ENCODE measurements around the gene CKMT1A.
A peak's percentile ranks its signal among the peaks of the same experiment; 100 is the strongest.
"Not testable (repeated sequence)": the region's sequence is repeated elsewhere in the genome, so short reads cannot be mapped to it uniquely, and the experiment has no call there.

Gene CKMT1A

DNA sequence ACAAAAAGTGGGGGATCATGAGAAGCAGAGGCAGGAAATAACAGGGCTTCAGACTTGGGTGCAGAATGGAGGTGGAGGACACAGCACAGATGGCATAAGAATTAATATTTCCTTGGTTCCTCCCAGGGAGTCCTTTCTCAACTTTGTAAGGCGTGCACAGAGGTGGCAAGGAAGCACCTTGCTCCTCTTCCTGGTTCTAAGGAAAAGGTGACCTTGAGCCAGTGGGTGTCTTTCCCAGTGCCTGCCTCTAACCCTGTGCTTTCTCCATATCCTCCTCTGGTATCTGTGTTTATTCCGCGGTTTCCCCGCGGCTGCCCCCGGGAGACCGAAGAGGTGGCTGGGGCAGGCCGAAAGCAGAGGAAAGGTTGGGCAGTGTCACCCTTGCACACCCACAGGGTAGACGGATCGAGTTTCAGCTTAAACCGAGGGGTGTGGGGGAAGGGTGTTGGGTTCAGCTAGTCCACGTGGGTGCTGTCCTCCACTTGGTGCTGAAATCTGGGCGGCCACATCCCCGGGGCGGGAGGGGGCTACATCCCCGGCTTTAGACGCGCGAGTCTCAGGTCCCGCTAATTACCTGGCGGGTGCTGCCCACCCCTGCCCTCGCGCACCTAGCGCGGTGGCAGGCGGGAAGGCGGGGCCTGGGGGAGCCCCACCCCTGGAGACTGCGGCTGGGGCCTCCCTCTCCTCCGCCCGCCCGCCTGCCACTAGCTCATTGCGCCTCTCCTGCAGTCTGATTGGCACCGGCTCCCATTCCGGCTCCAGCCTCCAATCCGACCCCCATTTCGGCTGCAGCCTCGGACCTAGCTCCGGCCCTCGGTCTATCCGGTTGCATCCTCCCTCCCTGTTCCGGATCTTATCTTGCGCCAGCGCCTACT, at the start of gene CKMT1A:
Gene CKMT1A (plus strand): TSS at position 712 of the 875 bp plus-strand sequence. CDS start 192 bp downstream, outside the sequence.
- not testable (repeated sequence) for DNase-seq (ENCODE audit: low spot score)

- DNase-seq (ENCODE audit: low spot score), result no peak
These were observed 44.8 kb upstream of the CKMT1A start, which contains the start of gene CATSPER2 for GRCh38 chr15:43648649-43649429. Gene CATSPER2 (minus strand): TSS chr15:43648844. CDS start chr15:43648061, 783 bp downstream.

DNA sequence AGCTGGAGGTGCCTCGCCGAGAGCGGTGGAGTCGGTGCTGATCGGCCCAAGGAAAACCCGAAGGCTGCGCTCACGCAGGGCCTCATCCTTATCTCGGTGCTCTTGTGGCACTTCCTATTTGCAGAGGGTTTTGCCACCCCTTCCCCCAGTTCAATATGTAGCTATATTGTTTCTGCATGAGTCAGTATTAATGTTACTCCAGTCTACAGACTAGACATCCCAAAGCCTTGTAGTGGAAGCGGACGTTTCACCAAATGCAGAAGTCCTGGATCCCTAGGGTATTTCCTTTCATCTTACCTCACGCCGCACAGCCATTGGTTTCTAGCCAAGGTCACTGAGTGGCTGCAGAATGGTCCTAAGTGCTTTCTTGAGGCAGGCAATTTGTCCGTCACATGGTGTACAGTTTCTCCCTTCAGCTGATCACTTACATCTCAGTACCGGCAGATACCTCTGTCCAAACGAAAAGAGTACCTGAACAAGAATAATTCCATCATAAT, 44.2 kb upstream of the CKMT1A start:
- not testable (repeated sequence) for DNase-seq (ENCODE audit: low spot score)

DNA sequence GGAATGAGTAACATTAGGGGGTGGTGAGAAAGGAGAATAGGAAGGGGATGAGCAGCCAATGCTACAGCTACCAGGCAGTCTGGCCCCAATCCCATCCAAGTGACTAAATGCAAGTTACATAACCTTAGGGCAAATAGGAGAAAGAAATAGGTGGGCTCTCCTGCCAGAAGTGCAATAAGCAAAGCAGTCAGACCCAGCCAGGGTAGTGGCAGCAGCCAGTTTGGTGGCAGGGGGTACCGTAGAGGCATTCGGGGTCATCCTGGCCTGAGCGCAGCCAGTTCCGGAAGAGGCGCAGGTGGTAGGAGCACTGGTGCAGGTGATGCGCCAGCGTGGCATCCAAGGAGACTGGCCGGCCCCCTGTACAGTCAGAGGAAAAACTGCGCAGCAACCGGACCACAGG, 33.9 kb upstream of the CKMT1A start:
- not testable (repeated sequence) for DNase-seq (ENCODE audit: low spot score)

GRCh38 chr15:43662293-43662692, 31.4 kb upstream of the CKMT1A start:
- DNase-seq (ENCODE audit: low spot score), result not testable (repeated sequence)

DNA sequence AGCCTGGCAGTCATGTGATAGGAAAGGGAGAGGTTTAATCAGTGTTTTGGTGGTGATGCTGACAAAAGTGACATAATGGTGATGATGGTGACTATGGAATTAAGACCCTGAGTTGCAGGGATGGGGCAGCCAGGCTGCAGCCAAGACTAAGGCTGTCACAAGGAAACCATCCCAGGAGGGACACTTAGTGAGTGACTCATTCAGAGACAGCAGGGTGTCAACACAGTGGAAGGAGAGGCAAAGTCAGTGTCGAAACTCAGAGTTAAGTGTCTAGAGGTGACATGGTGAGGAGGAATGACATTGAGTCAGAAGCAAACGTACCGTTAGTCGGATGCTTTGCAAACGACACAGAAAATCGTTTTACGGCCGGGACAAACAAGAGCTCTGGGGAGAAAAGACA, 30.3 kb upstream of the CKMT1A start:
- not testable (repeated sequence) for DNase-seq (ENCODE audit: low spot score)

- DNase-seq (ENCODE audit: low spot score), result not testable (repeated sequence)
These were observed 27.5 kb upstream of the CKMT1A start for GRCh38 chr15:43666177-43666576.

- not testable (repeated sequence) for DNase-seq (ENCODE audit: low spot score)
These were observed 19.5 kb upstream of the CKMT1A start for GRCh38 chr15:43674175-43674574.

GRCh38 chr15:43689604-43690301, 3.9 kb upstream of the CKMT1A start:
- DNase-seq (ENCODE audit: low spot score), result not testable (repeated sequence)

GRCh38 chr15:43692679-43693078, 980 bp upstream of the CKMT1A start:
- DNase-seq (ENCODE audit: low spot score), result not testable (repeated sequence)

- DNase-seq (ENCODE audit: low spot score), result no peak
These were observed 8.5 kb downstream of the CKMT1A start for GRCh38 chr15:43702174-43702573.

DNA sequence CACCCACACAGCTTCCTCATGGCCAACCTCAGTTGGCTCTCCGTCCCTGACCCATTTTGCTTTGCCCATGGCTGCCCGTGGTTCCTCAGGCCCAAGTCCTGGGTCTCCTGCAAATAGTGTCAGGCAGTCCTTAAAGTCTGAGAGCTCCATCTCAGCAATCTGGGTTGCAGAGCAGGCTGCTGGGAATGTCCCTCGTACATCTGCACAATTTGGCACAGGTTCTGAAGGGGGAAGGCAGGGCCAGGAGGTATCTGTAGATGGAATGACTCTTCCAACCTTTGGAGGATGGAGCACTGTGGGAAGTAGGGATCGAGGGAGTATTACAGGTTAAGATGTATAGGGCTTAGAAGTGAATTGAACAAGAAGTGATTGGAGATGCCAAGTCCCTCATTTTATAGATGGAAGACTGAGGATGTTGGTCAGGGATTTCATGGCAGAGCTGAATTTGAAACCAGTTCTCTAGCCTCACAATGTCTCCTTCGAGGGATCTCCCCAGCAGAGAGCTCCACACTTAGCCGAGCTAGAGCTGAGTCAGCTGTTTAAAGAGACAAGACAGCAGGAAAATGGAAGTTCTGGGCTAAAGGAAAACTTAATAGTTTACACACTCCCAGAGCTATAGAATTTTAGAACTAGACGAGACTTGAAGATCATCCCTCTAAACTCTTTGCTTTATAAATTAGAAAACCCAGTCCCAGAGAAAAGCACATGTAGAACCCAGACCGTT, 9.2 kb downstream of the CKMT1A start:
- no peak for DNase-seq (ENCODE audit: low spot score)

DNA sequence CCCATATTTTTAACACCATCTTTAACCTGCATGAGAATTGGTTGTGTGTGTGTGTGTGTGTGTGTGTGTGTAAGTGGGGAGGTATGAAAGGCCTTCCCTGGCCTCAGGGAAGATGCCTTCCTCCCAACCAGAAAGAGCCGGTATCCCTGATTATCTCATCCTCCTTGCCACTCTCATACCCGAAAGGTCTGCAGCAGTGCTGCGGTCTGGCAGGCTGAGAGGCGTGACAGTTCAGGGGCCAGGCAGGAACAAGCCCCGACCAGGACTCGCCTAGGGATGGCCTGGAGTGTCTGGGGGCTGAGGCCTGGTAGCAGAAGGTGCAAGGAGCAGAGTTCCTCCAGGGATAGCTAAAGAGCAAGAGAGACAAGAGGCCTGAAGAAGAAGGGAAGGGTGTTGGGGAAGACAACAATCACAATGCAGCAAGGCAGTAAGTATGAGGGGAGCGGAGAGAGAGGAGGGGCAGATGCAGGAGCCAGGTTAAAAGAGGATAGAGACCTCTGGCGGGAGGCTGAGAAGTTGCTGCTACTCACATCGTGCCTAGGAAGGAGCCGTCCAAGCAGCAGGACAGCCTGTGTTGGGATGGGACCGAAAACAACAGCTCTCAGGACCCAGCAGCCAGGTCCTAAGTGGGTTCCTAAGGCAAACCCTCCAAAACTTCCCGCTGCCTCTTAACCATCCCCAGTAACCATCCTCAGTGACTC, 16.9 kb downstream of the CKMT1A start:
- not testable (repeated sequence) for DNase-seq (ENCODE audit: low spot score)

DNA sequence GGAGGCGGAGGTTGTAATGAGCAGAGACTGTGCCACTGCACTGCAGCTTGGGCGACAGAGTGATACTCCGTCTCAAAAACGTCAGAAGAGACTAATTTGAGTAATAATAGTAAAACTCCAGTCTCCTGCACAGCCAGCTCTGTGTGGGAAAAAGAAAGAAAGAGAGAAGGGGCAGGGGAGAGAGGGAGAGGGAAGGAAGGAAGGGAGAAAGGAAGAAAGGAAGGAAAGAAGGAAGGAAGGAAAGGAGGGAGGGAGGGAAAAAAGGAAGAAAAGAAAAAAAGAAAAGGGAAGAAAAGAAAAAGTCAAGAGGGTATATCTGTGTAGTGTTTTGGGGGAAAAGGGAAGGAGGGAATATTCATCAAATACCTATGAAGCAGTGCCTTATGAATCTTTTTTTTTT, 29.5 kb downstream of the CKMT1A start:
- no peak for DNase-seq (ENCODE audit: low spot score)

- not testable (repeated sequence) for DNase-seq (ENCODE audit: low spot score)
These were observed 32.6 kb downstream of the CKMT1A start for GRCh38 chr15:43726306-43726705.

GRCh38 chr15:43728053-43728725, 34.5 kb downstream of the CKMT1A start:
- DNase-seq (ENCODE audit: low spot score), result not testable (repeated sequence)

GRCh38 chr15:43735416-43735815, 41.8 kb downstream of the CKMT1A start:
- DNase-seq (ENCODE audit: low spot score), result no peak

DNA sequence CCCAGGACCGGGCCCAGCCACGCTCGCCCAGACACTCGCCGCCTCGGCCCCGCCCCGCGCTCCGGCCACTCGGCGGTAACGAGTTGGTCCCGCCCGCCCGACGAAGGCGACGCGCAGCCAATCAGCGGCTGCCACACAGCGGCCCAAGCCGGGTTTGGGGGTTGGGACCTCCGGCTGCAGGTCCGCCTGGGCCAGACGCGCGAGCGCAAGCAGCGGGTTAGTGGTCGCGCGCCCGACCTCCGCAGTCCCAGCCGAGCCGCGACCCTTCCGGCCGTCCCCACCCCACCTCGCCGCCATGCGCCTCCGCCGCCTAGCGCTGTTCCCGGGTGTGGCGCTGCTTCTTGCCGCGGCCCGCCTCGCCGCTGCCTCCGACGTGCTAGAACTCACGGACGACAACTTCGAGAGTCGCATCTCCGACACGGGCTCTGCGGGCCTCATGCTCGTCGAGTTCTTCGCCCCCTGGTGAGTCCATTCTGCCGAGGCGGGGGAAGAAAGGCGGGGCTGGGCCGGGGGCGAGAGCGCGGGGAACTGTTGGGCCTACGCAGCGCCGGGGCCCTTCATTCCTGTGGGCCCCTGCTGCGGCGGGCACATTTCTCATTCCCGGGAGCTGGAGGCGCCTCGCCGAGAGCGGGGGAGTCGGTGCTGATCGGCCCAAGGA, 52.7 kb downstream of the CKMT1A start, which contains the start of gene PDIA3:
Gene PDIA3 (plus strand): TSS at position 194 of the 658 bp plus-strand sequence. CDS start 102 bp downstream, at position 296.
- peak; percentile 82 for DNase-seq (ENCODE audit: low spot score)

- peak; percentile 48 for DNase-seq (ENCODE audit: low spot score)
These were observed 53.2 kb downstream of the CKMT1A start for GRCh38 chr15:43746903-43747309.

Measured in hematopoietic multipotent progenitor cell treated with erythropoietin and hydrocortisone succinate and interleukin-3 and kit ligand, for 15 days (in vitro differentiated cells).